GM18517 (cell line): ENCODE data around the gene ACVRL1.

Source experiments
- ATAC-seq: cut with Tn5 transposase; IDR thresholded peaks from one replicate; pipeline ENCODE4 v1.9.1; 2021; ENCODE audit warnings: mild to moderate bottlenecking, moderate library complexity; ENCODE audit not compliant: unreplicated experiment

Gene ACVRL1

DNA sequence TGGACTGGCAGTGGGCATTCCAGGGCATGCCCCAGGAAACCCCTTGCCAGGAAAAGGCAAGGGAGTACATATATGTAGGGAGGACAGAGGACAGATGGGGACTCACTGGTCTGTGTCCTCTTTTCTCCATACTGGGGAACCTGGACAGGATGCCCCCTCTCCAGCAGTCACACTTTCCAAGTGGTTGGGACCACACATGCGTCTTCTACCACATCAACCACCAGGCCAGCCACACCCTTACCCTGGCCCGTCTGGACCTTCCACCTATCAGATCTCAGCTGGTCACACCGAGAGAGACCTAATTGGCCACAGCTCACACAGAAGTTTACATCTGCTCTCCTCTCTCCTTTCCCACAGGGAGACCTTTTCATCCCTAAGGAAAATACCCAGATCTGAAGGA lies 11.1 kb upstream of the ACVRL1 start:
- no peak for ATAC-seq

DNA sequence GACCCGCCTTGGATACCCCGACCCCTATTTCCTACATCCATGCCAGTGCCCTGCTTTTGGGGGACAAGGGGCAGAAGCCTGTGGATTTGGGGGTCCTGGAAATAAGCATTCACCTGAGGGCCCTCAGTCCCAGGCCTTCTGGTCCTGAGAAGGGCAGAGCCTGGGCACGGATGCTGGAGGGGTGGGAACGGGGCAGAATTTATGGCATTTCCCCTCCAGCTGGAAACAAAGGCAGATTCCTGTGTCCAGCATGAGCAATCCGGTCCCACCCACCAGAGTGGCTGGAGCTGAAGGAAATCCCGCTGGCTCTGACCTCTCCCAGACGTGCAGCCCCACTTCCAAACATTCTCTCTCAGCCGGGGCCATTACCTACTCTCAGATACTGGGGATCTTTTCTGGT lies 10.1 kb upstream of the ACVRL1 start:
- ATAC-seq, result no peak

DNA sequence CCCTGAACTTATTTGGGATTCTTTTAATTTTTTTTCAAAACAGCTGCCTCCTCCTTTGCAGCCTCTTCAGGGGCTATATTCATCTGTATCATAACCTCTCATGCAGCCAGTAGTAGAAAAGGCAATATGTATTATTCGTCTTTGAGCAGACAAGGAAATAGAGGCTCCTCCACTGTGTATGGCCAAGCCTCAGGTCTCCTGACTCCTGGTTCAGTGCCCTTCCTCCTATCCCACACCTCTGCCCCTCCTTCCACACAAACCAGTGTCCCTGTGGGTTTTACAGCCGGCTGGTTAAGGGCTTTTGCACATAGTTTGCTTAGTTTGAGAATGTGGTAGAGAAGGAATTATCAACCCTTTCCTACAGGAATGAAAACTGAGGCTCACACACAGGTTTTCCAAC lies 8.8 kb upstream of the ACVRL1 start:
- ATAC-seq, result no peak

DNA sequence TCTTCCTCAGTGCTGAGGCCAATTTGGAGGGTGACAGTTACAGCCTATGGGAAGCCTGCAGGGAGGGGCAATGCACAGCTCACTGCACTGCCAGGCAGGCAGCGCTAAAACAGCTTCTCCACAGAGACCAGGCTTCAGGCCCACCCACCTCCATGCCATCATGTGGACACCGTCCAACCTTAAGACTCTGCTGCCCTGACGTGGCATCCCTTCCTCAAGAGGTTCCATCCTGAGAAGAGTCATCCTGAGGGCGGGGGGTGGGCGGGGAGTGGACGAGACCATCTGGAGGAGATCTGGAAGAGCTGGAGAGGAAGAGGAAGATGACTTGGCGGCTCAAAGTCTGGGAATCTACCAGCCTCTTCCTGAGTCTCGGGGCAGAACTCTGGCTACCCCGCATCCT lies 8.4 kb upstream of the ACVRL1 start:
- ATAC-seq, result no peak

DNA sequence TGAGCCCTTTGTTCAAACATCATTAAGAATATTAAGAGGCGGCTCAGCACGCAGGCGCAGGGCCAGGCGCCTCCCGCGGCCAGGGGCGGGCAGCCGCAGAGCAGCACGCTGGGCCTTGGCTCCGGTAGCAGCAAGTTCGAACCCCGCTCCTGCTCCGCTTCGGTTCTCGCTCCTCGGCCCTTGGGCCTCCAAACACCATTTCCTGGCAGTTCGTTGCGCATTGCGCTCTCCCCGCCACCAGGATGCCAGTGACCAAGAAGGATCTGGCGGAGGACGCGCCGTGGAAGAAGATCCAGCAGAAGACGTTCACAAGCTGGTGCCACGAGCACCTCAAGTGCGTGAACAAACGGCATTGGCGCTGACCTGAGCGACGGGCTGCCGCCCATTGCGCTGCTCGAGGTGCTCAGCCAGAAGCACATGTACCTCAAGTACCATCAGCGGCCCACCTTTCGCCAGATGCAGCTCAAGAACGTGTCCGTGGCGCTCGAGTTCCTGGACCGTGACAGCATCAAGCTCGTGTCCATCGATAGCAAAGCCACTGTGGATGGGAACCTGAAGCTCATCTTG lies 6.9 kb upstream of the ACVRL1 start:
- ATAC-seq, result no peak

DNA sequence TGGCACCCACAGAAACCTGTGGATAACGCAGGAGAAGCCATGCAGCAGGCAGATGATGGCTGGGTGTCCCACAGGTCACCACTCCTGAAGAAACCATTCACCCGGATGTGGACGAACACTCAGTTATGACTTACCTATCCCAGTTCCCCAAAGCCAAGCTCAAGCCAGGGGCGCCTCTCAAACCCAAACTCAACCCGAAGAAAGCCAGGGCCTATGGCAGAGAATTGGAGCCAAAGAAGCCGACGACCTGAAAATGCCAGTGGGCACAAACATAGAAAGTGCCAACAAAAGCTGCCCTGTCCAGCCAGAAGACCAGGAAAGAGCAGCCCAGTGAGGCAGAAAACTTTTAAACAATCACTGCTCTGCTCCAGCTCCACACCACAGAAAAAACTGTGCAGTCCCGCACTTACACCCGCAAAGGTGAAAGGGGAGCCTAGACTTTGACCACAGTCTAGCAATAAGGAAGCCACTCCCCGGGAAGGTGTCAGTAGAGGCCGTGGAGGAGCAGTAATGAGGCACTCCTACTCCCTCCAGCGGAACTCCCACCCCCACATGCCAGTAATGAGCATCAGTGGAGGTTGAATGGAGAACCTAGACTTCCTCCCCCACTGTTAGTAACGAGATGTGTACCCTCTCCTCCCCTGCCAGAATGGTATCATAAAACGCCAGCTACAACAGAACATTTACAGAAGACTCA lies 6.0 kb upstream of the ACVRL1 start:
- ATAC-seq, result no peak

DNA sequence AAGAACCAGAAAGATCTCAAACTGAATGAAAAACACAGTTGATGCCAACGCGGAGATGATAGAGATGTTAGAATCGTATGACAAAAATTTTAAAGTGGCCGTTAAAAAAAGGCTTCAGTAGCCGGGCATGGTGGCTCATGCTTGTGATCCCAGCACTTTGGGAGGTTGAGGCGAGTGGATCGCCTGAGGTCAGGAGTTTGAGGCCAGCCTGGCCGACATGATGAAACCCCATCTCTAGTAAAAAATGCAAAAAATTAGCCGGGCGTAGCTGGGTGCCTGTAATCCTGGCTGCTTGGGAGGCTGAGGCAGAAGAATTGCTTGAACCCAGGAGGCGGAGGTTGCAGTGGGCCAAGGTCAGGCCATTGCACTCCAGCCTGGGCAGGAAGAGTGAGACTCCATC lies 5.4 kb upstream of the ACVRL1 start:
- no peak for ATAC-seq

DNA sequence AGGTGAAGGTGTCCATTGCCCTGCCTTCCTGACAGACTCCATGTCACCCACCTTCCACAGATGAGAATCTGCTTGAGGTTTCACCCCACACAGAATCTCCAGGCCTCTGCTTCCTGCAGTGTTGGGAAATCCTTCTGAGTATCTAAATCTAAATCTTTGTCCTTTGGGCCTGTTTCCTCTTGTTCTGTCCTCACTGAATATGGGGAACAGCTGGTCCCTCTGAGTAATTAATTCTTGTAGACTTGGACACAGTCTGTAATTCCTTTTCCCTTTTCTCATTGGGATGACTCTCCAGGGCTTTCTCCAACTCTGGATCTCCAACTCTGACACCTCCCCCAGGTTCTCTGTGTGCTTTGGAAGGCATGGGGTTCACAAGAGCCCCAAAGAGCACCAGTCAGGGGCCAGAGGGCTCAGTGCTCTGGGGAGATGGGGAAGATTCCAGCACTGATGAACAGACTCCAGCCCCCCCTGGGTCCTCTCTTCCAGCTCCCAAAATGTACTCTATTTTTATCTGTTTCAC lies 2.3 kb upstream of the ACVRL1 start:
- no peak for ATAC-seq

DNA sequence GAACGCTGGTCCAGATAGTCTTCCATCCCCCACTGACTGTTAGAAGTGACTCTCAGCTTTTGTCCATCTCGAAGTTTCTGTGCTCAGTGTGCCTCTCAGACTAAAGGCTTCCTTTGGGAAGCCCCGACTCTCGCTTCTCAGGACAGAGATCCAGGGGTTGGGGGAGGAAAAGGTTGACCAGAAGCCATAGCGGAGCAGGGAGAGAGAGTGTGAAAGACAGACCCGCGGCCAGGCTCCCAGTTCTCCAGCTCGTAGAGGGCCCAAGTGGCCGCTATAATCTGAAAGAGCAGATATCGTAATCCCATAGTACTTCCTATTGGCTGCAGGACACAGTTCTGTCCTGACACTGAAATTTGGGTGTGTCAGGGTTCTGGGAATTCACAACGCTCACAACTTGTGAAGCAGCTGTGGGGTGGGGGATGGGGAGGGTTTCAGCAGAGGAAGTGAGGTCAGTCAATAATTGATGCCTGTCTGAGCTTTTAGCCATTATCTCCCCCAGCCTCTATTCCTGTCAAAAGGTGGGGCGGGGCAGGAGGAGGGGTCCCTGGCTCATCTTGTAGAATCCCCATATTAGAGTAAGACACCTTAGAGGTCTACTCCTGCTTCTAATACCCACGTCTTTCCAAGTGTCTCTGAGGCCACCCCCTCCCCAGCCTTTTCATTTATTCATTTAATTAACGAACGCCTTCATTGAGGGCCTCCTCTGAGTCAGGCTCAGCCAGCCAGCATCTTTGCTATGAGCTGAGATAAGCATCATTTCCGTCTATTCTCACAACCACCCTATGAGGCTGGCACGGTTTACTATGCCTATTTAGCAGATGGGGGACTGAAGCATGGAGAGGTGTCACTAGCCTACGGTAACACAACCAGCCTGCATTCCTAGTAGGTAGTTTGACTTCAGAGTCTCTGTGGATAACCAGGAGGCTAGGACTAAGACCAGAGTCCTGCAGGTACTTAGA lies 1.6 kb upstream of the ACVRL1 start:
- no peak for ATAC-seq

DNA sequence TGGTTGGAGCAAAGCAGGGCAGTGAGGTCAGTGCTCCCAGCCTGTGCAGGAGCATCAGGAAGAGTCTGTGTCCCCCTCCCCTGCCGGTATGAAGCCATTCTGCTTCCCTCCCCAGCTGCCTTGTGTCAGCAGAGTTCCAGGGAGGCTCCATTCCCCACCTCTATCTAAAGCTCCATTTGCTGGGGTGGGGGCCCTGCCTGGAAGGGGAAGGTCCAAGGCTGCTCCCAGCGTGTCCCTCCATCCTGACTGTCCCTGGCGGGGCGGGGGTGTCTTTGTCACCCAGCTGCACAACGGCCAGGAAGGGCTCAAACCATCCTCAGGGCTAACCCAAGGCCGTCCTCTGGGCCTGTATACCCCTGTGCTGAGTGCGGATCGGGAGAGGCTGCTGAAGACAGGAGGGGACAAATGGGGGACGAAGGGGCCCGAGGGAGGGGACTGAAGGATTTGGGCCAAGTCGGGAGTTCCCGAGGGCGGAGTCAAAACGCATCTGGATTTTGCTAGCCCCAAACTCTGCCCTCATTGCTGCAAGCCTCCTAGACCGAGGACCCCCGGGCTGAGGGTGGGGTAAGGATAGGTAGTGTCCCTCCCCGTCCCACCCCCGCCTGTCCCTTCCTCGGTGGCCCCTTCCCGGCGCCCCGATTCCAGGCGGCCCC lies 748 bp upstream of the ACVRL1 start:
- ATAC-seq, result no peak

DNA sequence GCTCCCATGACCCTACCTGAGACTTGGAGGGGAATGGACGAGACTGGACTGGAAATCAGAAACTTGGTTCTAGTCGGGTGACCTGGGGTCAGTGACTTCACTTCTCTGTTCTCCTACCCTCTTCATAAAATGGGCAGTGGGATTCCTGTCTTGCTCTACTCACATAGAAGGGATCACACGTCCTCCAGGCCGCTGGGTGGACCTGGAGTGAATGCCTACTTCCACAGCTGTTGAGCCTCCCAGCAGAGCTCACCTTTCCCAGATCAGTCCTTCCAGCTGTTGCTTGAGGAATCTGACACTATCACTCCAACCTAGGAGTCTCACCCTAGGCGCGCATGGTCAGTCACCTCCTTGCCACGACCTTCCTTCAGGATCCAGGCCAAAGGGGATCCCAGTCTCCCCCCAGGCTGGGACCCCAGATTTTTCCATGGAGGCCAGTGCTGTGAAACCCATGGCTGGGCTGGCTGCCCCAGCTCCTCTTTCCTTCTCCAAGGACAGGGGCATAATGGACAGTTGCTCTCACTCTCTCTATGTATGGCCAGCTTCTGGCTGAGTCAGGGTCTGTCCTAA lies 637 bp downstream of the ACVRL1 start:
- ATAC-seq, result no peak

DNA sequence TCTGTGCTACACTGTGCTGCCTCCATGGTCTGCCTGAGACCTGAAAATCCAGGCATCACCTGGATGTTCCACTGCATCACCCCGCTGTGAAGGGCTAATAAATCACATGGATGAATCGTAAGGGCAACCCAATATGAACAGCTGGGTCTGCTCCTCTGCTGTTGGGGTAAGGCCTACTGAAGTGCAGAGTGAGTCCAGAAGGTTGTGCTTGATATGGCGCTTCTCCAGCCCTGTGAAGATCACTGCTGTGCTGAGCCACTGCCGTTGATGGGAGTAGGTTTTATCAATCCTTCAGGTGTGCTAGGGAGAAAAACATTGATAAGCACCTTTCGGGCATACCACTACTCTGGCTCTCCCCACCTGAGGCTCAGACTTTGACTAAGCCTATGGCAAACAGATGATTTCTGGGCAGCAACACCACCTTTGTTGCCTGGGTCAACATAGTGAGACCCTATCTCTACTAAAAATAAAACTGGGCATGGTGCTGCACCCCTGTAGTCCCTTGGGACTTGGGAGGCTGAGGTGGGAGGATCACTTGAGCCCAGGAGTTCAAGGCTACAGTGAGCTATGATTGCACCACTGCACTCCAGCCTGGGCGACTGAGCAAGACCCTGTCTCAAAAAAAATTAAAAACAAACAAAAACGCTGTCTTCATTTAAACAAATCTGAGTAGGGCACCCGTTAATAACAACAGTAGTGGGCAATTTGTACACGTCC lies 1.7 kb downstream of the ACVRL1 start:
- ATAC-seq, result no peak

DNA sequence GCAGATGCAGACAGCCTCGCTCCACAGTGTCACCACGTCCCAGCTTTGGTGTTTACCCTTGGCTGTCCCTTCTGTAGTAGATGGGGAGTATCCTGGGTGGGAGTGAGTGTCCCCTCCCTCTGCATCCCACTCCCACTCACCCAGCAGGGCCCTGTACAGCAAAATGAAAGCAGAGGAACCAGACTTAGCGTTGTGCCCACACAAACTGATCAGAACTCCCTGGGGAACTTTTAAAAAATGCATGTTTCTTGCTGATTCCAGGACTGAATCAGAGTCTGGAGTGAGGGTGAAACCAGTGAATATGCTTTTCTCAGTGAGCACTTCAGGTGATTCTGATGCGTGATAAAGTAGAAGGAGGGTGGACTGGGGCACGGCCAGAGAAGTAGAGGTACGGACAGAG lies 2.9 kb downstream of the ACVRL1 start:
- no peak for ATAC-seq

DNA sequence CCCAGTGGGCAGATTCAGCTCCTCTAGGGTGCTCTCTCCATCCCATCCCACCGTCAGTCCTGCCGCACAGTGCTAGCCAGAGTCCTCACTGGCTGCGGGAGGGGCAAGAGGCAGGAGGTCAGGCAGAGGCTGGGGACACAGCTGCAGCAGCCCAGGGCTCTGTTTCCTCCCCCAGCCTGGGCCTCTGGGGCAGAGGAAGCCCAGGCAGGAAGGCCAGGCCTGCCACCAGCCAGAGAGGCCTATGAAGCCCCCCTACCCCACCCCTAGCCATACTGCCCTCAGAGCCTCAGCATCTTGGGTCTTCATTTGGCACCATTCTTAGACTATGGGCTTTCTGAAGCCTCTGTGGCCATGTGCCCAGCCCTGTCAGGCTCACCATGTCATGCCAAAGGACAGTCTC lies 3.4 kb downstream of the ACVRL1 start:
- no peak for ATAC-seq

DNA sequence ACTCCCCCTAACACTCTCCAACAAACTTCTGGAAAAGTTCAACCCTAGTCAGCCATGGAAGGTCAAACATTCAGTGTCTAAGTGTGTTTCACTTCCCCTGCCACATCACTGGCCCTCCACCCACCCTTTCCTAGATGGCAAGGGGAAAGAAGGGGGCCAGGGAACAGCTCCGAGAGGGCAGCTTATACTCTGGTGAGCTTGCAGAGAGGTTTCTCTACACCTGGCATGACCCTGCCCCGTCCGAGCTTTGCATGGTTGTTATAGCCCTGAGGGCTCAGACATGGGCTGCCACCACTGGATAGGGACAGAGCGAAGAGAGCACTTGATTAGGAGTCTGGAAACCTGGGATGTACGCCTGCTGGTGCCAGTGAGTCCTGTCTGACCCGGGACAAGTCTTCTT lies 4.0 kb downstream of the ACVRL1 start:
- ATAC-seq, result no peak

DNA sequence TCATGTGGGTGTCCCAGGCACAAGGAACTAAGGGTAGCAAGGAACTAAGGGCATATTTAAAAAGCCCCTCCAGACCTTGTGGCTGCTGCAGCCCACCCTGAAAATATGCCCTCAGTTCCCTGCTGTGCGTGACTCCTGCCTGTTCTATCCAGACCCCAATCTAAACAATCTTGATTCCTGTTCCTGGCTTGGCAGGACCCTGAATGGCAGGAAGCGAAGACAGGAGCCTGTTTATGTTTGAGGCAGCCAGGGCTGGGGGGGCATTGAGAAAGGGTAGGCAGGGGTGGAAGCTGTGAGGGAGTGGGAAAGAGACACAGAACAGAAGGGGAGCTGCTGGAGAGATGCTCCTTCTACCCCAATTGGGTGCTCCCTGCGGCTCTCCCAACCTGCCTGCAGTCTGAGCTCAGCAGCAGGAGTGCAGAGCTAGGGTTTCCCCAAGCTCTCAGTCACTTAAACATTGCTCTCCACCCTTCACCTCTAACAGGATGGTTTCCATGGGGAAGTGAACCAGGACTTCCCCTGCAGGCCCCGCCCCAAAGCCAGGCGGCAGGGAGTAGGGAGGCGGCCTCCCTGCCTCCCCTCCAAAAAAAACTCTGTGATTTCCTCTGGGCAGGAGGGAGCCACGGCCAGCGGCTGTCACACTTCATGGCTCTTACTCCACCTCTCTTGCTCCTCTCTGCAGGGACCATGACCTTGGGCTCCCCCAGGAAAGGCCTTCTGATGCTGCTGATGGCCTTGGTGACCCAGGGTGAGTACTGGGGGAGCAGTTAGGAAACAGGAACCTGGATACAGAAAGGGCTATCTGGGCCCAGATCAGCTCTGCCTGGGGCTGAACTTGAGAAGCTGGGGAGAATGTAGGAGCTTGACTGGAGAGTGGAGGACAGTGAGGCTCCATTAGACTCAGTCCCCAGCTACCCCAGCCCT lies 4.7 kb downstream of the ACVRL1 start:
- ATAC-seq, result no peak

DNA sequence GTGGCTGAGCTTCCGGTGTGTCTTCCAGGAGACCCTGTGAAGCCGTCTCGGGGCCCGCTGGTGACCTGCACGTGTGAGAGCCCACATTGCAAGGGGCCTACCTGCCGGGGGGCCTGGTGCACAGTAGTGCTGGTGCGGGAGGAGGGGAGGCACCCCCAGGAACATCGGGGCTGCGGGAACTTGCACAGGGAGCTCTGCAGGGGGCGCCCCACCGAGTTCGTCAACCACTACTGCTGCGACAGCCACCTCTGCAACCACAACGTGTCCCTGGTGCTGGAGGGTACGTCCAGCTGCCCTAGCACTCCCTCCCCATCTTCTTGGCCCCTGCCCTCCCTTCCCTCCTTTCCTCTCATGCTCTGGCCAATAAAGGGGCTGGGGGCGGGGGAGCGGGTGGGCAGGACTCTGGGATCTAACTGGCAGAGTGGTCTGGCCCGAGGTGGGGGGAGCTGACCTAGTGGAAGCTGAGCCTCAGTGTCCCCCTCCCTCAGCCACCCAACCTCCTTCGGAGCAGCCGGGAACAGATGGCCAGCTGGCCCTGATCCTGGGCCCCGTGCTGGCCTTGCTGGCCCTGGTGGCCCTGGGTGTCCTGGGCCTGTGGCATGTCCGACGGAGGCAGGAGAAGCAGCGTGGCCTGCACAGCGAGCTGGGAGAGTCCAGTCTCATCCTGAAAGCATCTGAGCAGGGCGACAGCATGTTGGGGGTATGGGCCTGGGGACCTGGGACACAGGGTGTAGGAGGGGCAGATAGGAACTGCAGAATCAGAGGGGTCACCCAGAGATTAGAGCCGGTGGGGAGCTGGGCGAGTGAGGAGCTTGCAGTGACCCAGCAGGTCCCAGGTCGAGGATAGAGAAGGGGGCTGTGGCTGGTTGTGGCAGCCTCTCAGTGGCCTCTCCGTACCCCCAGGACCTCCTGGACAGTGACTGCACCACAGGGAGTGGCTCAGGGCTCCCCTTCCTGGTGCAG lies 6.0 kb downstream of the ACVRL1 start:
- no peak for ATAC-seq
